ENCODE results near the gene C6orf47. TPM values are rescaled to one million over a fixed set of nuclear protein-coding genes. Genes with fewer than 3 reads are reported as not detected.

Gene C6orf47
- polyA plus RNA-seq, 1 donor from 2014 or later, result 17.2 TPM

GRCh38 chr6:31641370-31641769 lies 19.2 kb downstream of the C6orf47 start:
- no peak for TF ChIP-seq TAF1 (IDR thresholded peaks at IDR 0.05; ENCODE audit: low read depth)
- TF ChIP-seq MXI1 (conservative IDR thresholded peaks at IDR 0.05; ENCODE audit: poor library complexity, severe bottlenecking), result no peak
- no peak for TF ChIP-seq EP300 (conservative IDR thresholded peaks at IDR 0.05; ENCODE audit: poor library complexity, severe bottlenecking)
- no peak for TF ChIP-seq RAD21 (conservative IDR thresholded peaks at IDR 0.05)
- no peak for TF ChIP-seq REST (IDR thresholded peaks at IDR 0.05; ENCODE audit: borderline replicate concordance)
- TF ChIP-seq POLR2AphosphoS5 (IDR thresholded peaks at IDR 0.05), result no peak
- TF ChIP-seq SMC3 (conservative IDR thresholded peaks at IDR 0.05; ENCODE audit: poor library complexity), result no peak
- no peak for TF ChIP-seq CTCF (IDR thresholded peaks at IDR 0.05; ENCODE audit: poor library complexity, severe bottlenecking)
- no peak for TF ChIP-seq EZH2 (IDR thresholded peaks at IDR 0.05; ENCODE audit: borderline replicate concordance, insufficient read depth, low read length, poor library complexity, severe bottlenecking)

GRCh38 chr6:31640612-31641011 lies 20.0 kb downstream of the C6orf47 start:
- no peaks in the 10 kb centered on the region for H3K36me3 ChIP-seq (ENCODE audit: insufficient read depth, low read length)

More at GRCh38 chr6:31641370-31641769, 19.2 kb downstream of the C6orf47 start:
- Histone ChIP-seq H3K27ac (ENCODE audit: low read length) (no peak overlapping the region), H2AFZ (ENCODE audit: low read depth, low read length) (no peak overlapping the region), H3K27me3 (ENCODE audit: insufficient read depth, low read depth, low read length) (no peaks in the 10 kb centered on the region), H3K9ac (ENCODE audit: low read length) (no peak overlapping the region), H3K9me2 (ENCODE audit: insufficient read depth, low read length) (no peaks in the 10 kb centered on the region), H4K20me1 (ENCODE audit: insufficient read depth) (no peaks in the 10 kb centered on the region), H3K4me2 (ENCODE audit: low read length) (no peak overlapping the region), H3K36me3 (ENCODE audit: insufficient read depth, low read length) (no peaks in the 10 kb centered on the region), H3K4me3 (ENCODE audit: low read length) (no peak overlapping the region), H3K79me2 (replicated peaks; ENCODE audit: insufficient read depth, low read length) (no peaks in the 10 kb centered on the region), H3K9me3 (ENCODE audit: low read length) (no peaks in the 10 kb centered on the region), H3F3A (ENCODE audit: insufficient read depth, low read length, poor library complexity, severe bottlenecking) (no peaks in the 10 kb centered on the region)

More at GRCh38 chr6:31640612-31641011, 20.0 kb downstream of the C6orf47 start:
- no peak for TF ChIP-seq RAD21 (conservative IDR thresholded peaks at IDR 0.05)
- no peak for TF ChIP-seq POLR2AphosphoS5 (IDR thresholded peaks at IDR 0.05)
- no peak for TF ChIP-seq EP300 (conservative IDR thresholded peaks at IDR 0.05; ENCODE audit: poor library complexity, severe bottlenecking)
- TF ChIP-seq SMC3 (conservative IDR thresholded peaks at IDR 0.05; ENCODE audit: poor library complexity), result no peak
- TF ChIP-seq MXI1 (conservative IDR thresholded peaks at IDR 0.05; ENCODE audit: poor library complexity, severe bottlenecking), result no peak
- no peak for TF ChIP-seq CTCF (IDR thresholded peaks at IDR 0.05; ENCODE audit: poor library complexity, severe bottlenecking)
- no peak for TF ChIP-seq REST (IDR thresholded peaks at IDR 0.05; ENCODE audit: borderline replicate concordance)
- TF ChIP-seq TAF1 (IDR thresholded peaks at IDR 0.05; ENCODE audit: low read depth), result no peak
- TF ChIP-seq EZH2 (IDR thresholded peaks at IDR 0.05; ENCODE audit: borderline replicate concordance, insufficient read depth, low read length, poor library complexity, severe bottlenecking), result no peak
- Histone ChIP-seq H3K4me2 (ENCODE audit: low read length) (no peak overlapping the region), H3K4me3 (ENCODE audit: low read length) (no peak overlapping the region), H3K9me3 (ENCODE audit: low read length) (no peaks in the 10 kb centered on the region), H2AFZ (ENCODE audit: low read depth, low read length) (no peak overlapping the region), H3K9ac (ENCODE audit: low read length) (no peak overlapping the region), H3K79me2 (replicated peaks; ENCODE audit: insufficient read depth, low read length) (no peaks in the 10 kb centered on the region), H3F3A (ENCODE audit: insufficient read depth, low read length, poor library complexity, severe bottlenecking) (no peaks in the 10 kb centered on the region), H4K20me1 (ENCODE audit: insufficient read depth) (no peaks in the 10 kb centered on the region), H3K27me3 (ENCODE audit: insufficient read depth, low read depth, low read length) (no peaks in the 10 kb centered on the region), H3K27ac (ENCODE audit: low read length) (no peak overlapping the region), H3K9me2 (ENCODE audit: insufficient read depth, low read length) (no peaks in the 10 kb centered on the region)

Measured in neural cell (in vitro differentiated cells).